ENCODE measurements around the gene BMPER.

DNA sequence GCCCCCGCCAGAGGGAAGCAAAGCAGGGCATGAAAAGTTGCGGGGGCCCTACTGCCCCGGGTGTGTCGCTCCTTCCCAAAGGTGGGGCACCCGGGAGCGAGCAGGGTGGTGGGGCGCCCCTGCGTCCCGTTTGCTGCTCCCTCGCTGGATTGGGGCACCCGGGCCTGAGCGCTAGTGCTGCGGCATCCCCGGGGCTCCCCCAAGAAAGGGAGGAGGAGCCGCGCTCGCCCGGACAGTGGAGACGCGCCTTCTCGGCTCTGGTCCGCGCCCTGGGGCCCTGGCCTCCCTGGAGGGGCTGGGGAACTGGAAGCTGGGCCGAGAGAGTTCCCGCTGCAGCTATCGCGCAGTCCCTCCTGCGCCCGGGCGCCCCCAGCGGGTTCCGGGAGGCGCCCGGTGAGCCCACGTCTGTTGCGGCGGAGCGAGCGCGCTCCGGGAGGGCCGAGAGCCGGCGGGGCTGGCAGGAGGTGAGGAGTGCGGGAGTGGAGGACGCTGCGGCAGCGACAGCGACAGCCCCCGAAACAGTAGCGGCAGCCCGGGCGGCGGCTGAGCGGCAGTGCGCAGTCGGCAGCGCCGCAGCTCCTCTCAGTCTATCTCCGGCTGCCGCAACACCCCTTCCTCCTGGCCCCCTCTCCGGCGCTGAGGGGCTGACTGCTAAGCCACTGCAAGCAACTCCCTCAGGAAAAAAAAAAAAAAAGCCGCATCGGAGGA, 504 bp upstream of the BMPER start:
- TF ChIP-seq, protein P1, sequence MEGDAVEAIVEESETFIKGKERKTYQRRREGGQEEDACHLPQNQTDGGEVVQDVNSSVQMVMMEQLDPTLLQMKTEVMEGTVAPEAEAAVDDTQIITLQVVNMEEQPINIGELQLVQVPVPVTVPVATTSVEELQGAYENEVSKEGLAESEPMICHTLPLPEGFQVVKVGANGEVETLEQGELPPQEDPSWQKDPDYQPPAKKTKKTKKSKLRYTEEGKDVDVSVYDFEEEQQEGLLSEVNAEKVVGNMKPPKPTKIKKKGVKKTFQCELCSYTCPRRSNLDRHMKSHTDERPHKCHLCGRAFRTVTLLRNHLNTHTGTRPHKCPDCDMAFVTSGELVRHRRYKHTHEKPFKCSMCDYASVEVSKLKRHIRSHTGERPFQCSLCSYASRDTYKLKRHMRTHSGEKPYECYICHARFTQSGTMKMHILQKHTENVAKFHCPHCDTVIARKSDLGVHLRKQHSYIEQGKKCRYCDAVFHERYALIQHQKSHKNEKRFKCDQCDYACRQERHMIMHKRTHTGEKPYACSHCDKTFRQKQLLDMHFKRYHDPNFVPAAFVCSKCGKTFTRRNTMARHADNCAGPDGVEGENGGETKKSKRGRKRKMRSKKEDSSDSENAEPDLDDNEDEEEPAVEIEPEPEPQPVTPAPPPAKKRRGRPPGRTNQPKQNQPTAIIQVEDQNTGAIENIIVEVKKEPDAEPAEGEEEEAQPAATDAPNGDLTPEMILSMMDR (IDR thresholded peaks at IDR 0.05; ENCODE audit: poor library complexity, severe bottlenecking) = peak; percentile 56
- TF ChIP-seq RAD21 (conservative IDR thresholded peaks at IDR 0.05) (peak; percentile 7), EZH2 (IDR thresholded peaks at IDR 0.05; ENCODE audit: borderline replicate concordance, insufficient read depth, low read length, poor library complexity, severe bottlenecking) (no peak)

Measured in neural cell (in vitro differentiated cells).